Activated CD8-positive, alpha-beta memory T cell treated with anti-CD3 and anti-CD28 coated beads for 48 hours (primary cell): ENCODE measurements around the gene TRIM27.
A peak's percentile ranks its signal among the peaks of the same experiment; 100 is the strongest.
"Not testable (repeated sequence)": the region's sequence is repeated elsewhere in the genome, so short reads cannot be mapped to it uniquely, and the experiment has no call there.

Experiments
- DNase-seq, 3 experiments: peaks; one replicate each; pipeline ENCODE4 v3.0.0-alpha.2; 2020; ENCODE audit warnings: low read depth in 2 of 3, low spot score in 2 of 3

Gene TRIM27, protein sequence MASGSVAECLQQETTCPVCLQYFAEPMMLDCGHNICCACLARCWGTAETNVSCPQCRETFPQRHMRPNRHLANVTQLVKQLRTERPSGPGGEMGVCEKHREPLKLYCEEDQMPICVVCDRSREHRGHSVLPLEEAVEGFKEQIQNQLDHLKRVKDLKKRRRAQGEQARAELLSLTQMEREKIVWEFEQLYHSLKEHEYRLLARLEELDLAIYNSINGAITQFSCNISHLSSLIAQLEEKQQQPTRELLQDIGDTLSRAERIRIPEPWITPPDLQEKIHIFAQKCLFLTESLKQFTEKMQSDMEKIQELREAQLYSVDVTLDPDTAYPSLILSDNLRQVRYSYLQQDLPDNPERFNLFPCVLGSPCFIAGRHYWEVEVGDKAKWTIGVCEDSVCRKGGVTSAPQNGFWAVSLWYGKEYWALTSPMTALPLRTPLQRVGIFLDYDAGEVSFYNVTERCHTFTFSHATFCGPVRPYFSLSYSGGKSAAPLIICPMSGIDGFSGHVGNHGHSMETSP

DNA sequence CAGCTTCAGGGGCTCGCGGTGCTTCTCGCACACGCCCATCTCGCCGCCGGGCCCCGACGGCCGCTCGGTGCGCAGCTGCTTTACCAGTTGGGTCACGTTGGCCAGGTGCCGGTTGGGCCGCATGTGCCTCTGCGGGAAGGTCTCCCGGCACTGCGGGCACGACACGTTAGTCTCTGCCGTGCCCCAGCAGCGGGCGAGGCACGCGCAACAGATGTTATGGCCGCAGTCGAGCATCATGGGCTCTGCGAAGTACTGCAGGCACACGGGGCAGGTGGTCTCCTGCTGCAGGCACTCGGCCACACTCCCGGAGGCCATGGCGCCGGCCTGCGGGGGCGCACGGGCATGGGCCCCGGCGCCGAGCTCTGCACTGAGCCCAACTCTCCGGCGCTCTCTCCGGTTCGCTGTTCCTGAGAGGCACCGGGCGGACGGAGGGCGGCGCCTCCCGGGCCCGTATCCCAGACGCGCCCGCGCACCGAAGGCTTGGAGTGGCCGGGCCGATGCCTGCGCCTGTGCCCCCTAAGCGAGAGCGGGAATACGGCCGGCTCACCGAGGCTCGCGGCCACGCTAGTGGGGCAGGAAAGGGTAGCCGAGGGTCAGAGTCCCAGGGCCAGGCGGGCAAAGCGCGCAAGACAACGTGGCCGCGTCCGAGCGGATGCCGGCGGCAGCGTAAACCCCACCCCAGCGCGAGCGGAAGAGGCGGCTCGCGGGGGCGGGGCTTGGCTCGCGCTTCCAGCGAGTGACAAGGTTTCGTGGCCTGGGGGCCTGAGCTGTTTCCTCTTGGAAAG lies at the start of gene TRIM27:
Gene TRIM27, minus strand, starts transcription at position 668 of the 785 bp plus-strand sequence. Its CDS starts 353 bp downstream, at position 315.
- DNase-seq = peak; percentile 60 to 68 (median 66)

GRCh38 chr6:28970056-28970455 lies 46.3 kb upstream of the TRIM27 start:
- not testable (repeated sequence) for DNase-seq

GRCh38 chr6:28969129-28969528 lies 45.3 kb upstream of the TRIM27 start:
- DNase-seq = no peak

GRCh38 chr6:28968476-28968875 lies 44.7 kb upstream of the TRIM27 start:
- DNase-seq = no peak

DNA sequence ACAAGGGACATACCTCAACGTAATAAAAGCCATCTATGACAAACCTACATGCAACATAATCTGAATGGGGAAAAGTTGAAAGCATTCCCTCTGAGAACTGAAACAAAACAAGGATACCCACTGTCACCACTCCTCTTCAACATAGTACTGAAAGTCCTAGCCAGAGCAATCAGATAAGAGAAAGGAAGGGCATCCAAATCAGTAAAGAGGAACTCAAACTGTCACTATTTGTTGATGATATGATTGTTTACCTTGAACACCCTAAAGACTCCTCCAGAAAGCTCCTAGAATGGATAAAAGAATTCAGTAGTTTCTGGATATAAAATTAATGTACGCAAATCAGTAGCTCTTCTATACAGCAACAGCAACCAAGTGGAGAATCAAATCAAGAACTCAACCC lies 41.9 kb upstream of the TRIM27 start:
- no peak for DNase-seq

DNA sequence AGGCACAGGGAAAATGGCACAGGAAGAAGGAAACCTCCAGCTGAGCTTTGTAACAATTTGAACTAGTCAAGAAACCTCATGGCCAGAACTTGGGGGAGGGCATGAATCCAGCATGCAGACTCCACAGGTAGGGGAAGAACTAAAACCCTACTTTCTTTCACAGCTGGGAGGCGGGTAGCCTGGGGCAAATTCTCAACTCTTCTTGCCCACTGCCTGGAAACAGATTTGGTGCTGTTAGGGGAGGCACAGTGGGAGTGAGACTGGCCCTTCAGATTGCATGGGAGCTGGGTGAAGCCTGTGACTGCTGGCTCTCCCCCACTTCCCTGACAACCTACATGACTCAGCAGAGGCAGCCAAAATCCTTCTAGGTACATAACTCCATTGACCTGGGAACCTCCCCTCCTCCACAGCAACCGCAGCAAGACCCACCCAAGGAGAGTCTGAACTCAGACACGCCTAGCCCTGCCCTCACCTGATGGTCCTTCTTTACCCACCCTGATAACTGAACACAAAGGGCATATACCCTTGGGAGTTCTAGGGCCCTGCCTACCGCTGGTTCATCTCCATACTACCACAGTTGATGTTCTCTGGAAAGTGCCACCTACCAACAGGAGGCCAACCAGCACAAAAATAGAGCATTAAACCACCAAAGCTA lies 37.2 kb upstream of the TRIM27 start:
- DNase-seq = no peak

- not testable (repeated sequence) for DNase-seq
Measured at GRCh38 chr6:28958561-28959243, 34.9 kb upstream of the TRIM27 start.

DNA sequence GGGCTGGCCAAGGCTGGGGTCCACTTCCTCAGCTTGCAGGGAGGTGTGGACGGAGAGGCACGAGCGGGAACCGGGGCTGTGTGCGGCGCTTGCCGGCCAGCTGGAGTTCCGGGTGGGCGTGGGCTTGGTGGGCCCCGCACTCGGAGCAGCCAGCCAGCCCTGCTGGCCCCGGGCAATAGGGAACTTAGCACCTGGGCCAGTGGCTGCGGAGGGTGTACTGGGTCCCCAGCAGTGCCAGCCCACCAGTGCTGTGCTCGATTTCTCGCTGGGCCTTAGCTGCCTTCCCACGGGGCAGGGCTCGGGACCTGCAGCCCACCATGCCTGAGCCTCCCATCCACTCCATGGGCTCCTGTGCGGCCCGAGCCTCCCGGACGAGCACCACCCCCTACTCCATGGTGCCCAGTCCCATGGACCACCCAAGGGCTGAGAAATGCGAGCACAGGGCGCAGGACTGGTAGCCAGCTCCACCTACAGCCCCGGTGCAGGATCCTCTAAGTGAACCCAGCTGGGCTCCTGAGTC lies 34.1 kb upstream of the TRIM27 start:
- DNase-seq = not testable (repeated sequence)

DNA sequence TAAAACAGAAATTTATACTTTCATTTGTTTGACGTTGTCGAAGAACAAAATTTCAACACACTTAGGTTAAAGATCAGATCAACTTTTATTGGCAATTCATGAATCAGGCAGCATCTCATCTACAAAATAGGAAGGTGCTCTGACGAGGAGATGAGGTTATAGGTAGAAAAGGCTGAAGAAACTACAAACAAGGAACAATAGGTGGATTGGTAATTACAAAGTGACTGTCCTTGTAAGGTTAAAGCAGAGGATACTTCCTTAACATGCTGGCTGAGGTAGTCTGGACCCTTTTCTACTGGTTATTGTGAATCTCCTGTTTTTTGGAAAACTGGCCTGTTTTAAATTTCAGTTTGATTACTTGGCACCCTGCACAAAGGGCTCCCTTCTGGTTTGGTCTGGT lies 32.5 kb upstream of the TRIM27 start:
- DNase-seq = no peak

DNA sequence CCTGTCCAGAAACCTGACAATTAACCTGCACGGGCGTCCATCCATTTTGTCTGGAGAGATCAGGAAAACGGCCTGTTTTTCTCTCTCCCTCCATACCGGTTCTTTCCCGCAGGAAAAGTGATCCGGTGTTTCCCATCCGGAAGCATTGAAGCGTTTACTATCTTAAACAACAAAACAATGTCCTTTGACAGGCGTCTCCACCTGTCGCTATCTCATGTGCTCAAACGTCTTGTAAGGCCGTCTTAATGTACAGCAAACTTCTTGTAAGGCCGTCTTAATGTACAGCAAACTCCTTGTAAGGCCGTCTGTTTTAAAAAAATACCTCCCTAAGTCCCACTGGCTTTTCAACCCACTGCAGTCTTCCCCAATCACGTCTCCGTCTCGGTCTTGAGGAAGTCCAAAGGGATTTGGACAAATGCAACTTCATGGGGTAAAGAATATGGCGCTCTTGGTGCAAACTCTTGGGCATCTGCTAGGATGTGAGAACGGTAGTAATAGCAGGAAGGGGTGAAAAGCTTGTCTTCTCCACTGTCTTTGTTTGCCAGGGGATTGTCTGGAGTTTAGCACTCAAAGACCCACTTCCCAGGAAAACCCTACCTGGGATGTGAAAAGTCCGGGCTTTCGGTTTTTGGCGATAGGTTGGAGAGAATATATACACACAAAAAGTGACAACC lies 29.9 kb upstream of the TRIM27 start:
- no peak for DNase-seq

- peak; percentile 33 to 63 (median 41) for DNase-seq
Measured at GRCh38 chr6:28953039-28953584, 29.3 kb upstream of the TRIM27 start.

DNA sequence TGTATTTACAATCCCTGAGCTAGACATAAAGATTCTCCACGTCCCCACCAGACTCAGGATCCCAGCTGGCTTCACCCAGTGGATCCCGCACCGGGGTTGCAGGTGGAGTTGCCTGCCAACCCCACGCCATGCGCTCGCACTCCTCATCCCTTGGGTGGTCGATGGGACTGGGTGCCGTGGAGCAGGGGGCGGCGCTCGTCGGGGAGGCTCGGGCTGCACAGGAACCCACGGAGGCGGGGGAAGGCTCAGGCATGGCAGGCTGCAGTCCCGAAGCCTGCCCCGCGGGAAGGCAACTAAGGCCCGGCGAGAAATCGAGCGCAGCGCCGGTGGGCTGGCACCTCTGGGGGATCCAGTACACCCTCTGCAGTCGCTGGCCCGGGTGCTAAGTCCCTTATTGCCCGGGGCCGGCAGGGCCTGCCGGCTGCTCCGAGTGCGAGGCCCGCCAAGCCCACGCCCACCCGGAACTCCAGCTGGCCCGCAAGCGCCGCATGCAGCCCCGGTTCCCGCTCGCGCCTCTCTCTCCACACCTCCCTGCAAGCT lies 25.9 kb upstream of the TRIM27 start:
- DNase-seq = not testable (repeated sequence)

DNA sequence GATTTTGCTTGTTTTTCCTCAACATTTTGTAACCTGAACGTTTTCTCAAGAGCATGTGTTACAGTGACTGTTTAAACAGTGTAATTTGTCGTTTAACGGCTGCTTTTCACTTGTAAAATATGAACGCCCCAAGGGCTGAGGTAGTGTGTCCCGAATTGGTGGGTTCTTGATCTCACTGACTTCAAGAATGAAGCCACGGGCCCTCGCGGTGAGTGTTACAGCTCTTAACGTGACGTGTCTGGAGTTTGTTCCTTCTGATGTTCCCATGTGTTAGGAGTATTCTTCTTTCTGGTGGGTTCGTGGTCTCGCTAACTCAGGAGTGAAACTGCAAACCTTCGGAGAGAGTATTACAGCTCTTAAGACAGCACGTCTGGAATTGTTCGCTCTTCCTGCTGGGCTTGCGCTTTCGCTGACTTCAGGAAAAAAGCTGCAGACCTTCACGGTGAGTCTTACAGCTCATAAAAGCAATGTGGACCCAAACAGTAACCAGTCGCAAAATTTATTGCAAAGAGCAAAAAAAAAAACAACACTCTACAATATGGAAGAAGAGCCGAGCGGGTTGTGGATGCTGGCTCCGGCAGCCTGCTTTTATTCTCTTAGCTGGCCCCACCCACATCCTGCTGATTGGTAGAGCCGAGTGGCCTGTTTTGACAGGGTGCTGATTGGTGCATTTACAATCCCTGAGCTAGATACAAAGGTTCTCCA lies 25.1 kb upstream of the TRIM27 start:
- DNase-seq = no peak

- DNase-seq = no peak
Measured at GRCh38 chr6:28947831-28948270, 24.1 kb upstream of the TRIM27 start.

- DNase-seq = no peak
Measured at GRCh38 chr6:28947067-28947765, 23.4 kb upstream of the TRIM27 start.

- DNase-seq = no peak
Measured at GRCh38 chr6:28945349-28945748, 21.6 kb upstream of the TRIM27 start.

DNA sequence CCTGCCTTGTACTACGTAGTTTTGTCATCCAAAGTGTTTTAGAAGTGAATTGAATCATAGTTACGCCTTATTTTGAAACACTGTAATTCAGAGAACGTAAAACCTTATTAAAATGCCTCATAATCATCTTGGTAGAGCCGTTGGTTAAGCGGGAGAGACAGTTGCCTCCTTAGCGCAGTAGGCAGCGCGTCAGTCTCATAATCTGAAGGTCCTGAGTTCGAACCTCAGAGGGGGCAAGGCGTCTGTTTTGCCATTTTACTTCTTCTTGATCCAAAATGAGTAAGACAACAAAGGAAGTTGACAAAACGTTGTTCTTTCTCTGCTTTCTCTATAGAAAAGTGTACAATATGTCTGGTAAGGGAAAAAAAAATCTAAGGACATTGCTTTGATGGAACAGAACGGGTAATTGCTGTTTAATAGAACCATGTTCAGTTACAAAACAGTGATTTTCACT lies 20.7 kb upstream of the TRIM27 start:
- DNase-seq = peak; percentile 29 to 78 (median 57)
